GM23248 (cell line): ENCODE results near the gene JAK3.

ENCODE experiments used
- EZH2 ChIP-seq: fragments of 200-600 bp; sonication (generic); IDR thresholded peaks from 2 replicates; pipeline ENCODE4 v1.6.1; 2018; ENCODE audit warnings: antibody characterized with exemption, mild to moderate bottlenecking; ENCODE audit not compliant: insufficient read depth, poor library complexity, severe bottlenecking
- EZH2phosphoT487 ChIP-seq: fragments of 200-600 bp; sonication (generic); IDR thresholded peaks from 2 replicates; pipeline ENCODE4 v1.6.1; 2018; ENCODE audit warnings: antibody characterized with exemption, moderate library complexity, mild to moderate bottlenecking, low read depth; ENCODE audit not compliant: insufficient read depth

- TF ChIP-seq EZH2 (no peak), EZH2phosphoT487 (no peak)
Measured at GRCh38 chr19:17843292-17843827, 4.4 kb downstream of the JAK3 start.
